OCI-M2 (cell line): ENCODE data around the gene TNNI3K.

Experiments used
- DNase-seq: peaks from one replicate; lab custom pipeline; 2025; ENCODE audit not compliant: unreplicated experiment; lab: John Stamatoyannopoulos, UW

The TNNI3K gene

DNA sequence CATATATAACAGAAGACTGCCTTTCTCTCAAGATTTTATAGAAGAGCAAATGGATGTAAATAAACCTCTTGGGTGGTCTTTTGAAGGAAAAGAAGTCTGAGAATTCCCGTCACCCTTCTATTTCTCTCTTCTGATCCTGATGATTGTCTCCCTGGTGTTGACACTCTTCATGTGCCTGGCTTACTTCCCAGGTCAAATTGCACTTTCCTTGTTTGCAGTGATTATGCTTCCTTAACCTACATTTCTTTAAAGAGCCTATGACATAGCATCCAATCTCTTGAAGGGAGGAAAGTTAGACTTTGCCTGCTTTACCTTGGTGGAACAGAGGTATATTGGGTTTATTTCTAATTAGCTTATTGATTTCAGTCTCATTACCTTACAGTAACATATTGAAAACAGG is 197.1 kb downstream of the TNNI3K start:
- no peak for DNase-seq

DNA sequence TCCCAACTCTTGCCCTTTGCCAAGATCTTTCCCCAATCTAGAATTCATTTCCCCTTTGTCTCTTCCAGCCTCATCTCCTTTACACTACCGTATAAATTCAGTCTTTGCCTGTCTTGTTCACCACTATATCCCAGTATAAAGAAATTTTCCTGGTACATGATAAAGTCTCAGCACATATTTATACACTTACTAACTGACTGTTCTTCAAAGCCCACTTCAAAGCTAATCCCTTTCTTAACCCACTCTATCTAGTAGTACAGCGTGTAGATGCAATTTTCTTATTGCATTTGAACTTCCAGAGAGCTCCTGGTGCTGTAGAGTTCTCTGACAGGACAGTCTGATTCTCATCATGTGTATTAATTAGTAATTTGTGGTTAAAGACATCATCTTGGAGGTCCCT is 199.1 kb downstream of the TNNI3K start:
- DNase-seq, result no peak

DNA sequence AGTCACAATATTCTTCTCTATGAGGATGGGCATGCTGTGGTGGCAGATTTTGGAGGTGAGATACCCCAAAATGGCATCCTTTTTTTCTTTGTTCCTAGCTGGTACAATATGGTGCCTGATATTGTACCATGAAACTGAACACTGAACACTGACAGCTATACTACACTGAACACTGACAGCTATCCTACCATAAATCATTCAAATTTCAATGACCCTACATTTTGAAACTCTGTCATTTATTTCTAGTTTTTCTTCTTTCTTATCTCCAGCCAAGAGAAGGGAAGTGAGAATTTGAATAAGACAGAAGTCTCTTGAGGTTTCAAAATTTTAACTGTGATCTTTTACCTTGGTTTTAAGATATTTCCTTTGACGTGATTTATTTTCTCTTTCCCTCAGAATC is 200.9 kb downstream of the TNNI3K start:
- DNase-seq, result no peak

DNA sequence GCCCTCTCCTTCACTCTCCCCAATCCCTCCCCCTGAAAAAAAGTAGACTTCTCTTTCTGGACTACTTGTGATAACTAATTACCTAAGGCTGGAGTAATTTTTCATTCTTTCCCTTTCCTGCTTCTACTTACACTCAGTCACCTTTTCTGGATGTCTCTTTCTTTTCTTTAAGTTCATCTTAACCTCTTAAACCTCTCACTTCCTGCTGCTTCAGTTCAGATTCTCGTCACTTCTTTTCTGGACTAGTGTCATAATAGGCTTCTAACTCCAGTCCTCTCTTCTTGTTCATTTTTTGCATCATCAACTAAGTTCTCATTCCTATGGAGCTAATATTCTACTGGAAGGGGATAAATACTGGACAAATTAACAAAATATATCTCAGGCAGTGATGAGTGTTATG is 201.8 kb downstream of the TNNI3K start:
- DNase-seq, result no peak

DNA sequence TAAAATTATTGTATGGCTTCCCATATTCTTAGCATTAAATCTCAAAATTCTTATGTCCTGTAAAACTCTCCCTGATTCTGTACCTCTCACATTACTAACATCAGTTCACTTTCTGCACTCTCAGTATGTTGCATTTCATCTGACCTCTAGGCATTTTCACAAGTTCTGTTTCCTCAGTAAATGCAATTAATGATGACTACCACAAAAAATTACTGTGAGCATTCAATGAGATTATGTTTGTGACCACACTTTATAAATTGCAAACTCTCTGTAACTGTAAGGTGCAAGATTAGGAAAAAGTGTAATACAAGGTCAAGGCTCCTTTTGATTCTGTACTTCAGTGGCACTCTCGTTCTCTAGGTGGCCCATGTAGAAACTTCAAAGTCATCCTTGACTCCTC is 216.8 kb downstream of the TNNI3K start:
- no peak for DNase-seq

DNA sequence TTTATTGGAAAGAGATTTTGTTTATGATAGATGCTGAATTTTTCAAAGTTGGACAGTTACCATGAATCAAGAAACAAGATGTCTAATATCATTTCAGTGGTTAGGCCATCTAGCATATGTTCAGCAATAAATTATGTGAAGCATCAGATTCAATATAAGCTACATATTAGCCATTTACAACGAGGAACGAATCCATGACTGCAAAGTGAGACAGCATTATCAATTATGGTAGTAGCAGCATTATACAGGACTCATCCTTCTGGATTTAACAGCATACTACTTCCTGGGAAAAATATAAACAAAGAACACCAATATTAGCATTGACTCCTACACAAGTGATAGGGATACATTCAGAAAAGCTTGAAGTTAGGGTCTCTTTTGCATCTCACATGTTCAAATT is 218.1 kb downstream of the TNNI3K start:
- DNase-seq, result no peak

DNA sequence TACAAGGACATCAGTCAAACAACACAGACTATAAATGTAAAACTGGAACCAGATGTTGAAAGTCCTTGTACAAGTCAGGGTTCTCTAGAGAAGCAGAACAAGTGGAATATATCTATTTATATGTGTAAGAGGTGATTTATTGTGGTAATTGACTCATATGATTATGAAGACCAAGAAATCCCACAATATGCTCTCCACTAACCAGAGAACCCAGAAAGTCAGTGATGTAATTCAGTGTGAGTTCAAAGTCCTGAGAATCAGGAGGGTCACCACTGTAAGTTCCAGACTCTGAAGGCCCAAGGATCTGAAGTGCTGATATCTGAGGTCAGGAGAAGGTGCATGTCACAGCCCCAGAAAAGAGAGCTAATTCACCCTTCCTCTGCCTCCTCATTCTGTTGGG is 220.2 kb downstream of the TNNI3K start:
- DNase-seq, result no peak

DNA sequence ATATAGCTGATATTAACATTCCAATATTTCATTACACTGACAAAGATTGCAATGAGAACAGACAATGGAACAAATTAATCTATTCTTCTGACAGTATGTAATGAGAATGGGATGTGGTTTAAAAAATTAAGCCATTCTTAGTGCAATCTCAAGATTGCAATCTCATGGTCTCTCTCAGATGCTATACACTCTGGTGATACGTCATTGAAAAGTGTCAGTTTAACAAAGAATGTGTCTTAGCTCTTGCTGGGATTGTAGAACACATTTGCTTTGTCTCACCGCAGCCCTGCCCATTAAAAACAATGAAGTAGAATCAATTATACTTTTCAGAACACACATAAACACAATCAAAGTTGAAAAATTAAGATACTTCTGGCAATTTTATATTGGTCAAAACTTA is 222.1 kb downstream of the TNNI3K start:
- DNase-seq, result no peak

DNA sequence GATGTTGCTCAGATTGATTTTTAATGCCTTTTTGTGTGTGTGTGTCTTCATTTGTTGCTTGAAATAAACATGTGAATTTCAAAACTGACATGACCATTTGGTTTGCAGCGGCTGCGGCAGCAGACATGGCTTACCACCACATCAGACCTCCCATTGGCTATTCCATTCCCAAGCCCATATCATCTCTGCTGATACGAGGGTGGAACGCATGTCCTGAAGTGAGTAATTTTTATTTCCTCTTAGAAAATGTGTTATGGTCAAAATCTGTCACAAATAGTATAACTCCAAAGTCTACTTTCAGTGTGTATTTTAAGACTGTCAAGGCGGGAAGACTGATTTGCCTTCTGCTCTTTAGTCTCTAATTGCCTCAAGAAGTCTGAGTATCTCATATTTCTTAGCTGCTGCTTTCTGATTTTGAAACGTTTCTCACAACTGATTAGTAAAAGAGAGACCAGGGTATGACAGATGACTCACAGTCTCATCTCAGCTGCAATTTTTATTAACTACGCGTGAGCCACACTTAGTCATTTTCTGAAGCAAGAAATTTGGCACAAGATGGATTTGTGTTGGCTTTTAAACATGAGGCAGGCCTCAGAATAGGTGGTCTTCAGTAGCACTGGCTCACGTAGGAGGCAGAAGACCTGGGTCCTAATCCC is 228.3 kb downstream of the TNNI3K start:
- no peak for DNase-seq

DNA sequence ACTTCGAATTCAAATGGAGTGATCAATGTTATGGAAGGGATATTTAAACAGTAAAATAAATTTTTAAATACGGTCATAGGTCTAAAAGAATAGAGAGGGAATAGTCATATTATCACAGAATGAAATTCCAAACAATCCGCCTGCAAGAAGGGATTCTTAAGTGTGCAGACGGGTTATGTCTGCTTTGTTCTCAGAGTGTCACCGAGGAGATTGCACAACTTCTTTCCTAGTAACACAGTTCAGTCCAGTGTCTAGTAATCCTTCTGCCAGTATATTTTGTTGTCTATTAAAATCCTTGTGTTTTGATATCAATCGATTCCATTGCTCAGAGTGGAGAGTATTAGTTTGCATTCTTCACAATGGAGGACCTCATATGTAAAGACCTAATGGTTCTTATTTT is 228.8 kb downstream of the TNNI3K start:
- no peak for DNase-seq

DNA sequence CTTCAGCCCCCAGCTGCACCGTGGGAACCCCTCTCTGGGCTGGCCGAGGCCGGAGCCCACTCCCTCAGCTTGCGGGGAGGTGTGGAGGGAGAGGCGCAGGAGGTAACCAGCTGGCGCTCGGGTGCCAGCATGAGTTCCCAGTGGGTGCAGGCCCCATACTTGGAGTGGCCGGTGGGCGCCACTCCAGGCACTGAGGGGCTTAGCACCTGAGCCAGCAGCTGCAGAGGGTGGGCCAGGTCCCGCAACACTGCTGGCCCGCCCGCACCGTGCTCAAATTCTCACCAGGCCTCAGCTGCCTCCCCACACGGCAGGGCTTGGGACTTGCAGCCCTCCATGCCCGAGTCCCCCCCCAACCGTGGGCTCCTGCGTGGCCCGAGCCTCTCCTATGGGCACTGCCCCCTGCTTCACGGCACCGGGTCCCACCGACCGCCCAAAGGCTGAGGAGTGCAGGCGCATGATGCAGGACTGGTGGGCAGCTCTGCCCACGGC is 230.1 kb downstream of the TNNI3K start:
- DNase-seq, result no peak

DNA sequence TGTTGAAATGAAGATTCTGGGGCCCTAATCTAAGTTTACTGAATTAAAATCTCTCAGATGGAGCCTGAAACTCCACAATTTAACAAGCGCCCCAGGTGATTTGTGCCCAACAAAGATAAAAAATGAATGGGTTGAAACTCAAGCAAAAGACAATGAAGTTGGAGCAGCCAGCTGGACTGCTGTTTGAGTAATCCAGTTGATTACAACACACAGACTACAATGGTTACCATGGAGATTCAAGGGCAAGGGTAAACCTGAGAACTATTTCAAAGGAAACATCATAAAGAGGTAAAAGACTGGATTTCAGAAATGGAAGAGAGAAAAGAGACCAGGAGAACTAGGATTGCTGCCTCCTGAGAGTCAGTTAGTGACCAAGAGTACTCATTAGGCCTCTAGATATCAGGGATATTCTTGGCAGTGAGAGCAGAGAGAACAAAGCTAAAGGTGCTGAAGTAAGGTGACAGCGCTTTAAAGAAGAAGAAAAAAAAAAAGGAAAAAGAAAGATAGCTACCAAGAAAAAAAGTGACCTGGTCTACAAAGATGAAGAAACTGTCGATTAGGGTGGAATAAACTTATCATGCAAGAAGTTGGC is 232.7 kb downstream of the TNNI3K start:
- no peak for DNase-seq

DNA sequence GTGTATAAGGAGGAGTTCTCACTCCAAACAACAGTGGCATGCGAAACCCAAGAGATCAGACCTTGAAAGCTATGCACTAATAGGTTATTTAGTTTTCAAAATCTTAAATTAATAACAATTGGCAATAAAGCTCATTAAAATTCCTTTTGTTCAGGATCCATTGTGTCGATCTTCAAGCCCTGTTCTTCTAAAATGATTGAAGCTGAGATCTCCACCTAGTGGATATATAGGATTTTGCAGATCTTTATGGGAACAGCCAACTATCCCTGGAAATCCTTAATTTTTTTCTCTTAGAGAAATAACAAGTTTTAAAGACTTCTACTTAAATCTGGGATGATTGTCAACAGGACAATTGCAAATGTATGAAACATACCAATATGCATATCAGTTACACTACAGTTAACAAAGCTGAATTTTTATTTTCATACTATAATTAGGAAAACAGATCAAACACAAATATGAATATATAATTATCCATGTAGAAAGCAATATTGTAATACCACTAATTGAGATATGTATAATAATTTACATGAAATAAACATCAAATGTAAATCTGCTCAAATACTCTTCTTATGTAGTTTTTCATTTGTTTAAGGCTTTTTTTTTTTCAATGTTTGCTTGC is 233.9 kb downstream of the TNNI3K start:
- DNase-seq, result no peak

DNA sequence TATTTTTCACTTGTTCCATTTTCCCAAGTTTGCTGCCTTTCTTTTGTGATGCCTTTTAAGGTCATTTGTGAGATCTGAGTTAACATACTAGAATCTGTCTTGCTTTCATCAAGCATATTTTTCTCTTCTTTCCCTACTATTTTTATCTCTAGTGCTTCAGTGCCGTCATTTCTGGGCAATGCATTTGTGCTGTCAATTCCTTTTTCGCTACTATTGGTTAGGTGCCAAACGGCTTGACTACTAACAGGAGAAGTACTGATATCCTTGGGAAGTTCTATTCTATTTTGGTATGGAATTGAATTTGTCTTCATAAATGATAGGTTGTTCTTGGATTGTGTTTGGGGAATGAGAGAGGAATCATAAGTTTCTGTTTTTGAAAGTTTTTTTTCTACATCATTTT is 235.1 kb downstream of the TNNI3K start:
- no peak for DNase-seq

DNA sequence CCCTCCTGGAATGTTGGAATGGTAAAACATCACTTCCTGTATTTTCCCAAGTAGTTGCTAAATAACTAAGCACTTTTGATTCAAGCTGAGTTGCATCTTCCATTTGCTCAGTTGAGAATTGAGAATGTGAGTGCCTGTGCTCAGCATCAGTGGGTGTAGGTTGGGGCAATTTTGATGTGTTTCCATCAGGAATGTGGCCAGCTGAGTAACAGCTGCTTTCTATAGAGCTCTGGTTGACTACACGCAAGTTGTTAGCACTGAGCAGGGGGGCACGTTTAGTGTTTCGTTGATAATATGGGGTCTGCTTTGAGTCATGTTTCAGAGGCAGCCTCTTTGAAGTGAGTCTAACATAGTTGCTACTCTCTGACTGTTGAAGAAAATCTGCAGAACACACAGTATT is 235.7 kb downstream of the TNNI3K start:
- DNase-seq, result no peak

DNA sequence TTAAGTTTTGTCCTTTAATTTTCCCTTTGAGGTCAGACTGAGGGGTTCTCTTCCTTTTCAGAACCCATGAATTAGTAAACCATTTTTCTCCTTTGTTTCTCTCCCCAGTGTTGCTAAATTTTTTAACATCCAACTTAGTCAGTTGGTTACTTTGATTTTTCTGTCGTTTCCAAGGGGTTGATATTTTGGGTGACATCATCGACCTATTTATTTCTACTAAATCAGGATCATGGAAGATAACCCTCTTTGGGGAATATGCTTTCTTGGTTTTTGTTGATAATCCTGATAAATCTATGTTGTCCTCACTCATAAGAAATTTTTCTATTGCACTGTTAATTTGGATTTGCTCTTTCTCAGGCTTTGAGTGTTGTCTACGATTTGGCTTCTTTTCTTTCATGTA is 236.3 kb downstream of the TNNI3K start:
- no peak for DNase-seq

DNA sequence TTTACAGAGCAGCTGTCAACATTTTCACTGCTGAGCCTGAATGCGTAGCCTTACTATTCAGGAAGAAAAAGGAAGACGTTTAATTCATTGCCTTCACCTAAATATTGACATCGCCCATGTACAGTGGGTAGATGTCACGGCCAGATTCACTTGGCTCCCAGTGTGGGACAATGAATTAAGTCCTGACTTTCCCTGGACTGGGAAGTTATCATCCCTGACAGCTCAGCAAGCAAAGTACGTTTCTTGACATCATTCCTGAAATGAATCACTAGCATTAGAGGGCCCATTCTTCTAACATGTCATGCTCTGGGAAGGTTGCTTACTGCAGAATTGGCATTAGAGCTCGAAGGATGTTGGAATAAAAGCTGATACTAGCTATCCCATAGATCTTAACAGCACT is 239.4 kb downstream of the TNNI3K start:
- no peak for DNase-seq

DNA sequence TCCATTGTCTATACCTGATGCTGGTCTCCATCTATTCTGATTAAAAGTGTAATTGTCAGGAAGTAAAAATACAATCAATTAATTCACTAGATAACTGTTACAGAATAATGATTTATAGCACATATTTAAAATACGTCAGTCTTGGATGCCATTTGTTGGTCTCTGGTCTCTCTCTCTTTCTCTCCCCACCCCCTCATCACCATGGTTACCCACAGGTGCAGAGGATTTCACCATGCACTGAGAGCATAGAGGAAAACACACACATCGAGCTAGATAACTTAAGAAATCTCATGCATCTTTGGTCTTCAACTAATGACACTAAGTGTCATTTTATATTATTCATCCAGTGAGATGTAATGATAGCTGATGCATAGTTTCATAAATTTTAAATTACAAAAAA is 243.8 kb downstream of the TNNI3K start:
- no peak for DNase-seq

DNA sequence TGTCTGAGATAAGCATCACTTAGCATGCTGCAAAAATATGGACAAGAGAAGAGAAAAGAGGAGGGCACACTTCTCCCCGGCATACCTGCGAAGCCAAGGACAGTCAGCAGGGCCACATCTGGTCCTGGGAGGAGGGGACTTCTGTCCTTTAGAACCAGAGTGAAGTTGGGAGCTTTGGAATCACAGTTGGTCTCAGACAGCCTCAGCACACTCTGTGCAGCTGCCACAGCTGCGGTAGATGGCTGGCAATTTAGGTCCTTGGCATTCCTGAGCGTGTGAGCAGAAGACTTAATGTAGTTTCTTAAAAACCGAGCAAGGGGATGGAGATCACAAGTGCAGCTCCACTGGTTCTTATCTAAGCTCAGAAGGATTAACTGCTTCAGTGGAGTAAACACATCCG is 244.9 kb downstream of the TNNI3K start:
- no peak for DNase-seq

DNA sequence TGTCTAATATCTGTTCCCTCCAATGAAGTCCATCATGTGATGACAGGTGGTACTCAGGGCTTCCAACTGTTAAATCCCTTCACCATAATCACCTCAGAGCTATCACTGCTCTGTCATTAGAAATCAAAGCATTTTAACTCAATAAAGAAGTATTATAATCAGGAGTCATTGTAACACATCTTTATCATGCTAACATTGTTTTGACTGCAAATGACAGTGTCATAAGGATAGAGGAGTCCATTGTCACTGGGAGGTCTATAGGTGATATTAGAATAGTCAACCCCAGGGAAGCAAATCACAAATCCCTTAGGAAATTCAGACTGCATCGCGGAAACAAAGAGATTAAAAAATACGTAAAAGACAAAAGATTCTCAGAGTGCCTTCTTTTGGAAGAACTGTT is 246.4 kb downstream of the TNNI3K start:
- no peak for DNase-seq

DNA sequence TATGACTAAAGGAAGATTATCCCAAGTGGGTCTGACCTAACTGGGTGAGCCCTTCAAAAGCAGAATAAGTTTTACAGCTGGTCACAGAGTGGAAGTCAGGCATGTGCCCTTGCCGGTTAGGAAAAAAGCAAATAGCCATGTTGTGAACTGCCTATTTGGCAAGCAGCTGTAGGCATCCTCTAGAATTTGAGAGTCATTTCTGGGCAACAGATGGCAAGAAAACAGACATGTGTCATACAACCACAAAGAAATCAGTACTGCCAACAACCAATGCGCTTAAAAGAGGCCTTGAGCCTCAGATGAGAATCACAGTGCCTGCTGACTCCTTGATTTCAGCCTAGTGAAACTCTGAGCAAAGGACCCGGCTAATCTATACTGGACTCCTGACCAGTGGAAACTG is 250.4 kb downstream of the TNNI3K start:
- DNase-seq, result no peak

DNA sequence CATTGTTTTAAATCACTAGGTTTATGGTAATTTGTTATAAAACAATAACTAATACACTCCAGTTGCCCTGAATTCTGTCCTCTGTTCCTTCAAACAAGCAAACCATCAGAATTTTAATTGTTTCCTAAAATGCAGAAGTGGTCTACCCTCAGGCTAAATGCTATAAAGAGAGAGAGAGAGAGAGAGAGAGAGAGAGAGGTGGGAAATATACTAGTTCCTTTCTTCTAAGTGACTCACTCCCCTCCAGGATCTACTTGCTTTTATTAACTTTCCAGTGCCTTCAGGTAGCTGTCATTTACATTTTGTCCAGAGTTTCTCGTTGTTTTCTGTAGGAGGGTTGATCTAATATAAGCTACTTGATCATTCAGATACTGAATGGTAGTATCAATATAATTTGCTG is 250.8 kb downstream of the TNNI3K start:
- no peak for DNase-seq

DNA sequence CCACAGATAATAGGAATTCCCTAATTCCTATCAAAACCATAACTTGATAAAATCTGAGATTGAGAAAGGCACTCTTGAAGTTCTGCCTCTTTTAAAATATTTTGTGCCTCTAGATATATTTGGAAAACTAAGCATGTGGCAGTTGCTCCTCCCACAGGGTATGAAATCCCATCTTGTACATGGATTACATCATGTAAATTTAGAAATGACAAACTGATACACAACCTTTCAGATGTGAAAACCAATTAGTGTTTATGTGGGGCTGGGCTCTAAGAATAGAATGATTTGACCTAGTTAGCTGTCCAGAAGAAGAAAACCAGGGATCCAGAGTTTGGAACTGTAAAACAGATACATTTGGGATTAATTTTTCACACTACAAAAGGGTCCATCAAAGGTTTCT is 261.5 kb downstream of the TNNI3K start:
- DNase-seq, result no peak
